Stimulated activated CD4-positive, alpha-beta T cell treated with anti-CD3 and anti-CD28 coated beads, Interleukin-12 subunit alpha, Interleukin-12 subunit beta, amount 100 ng/mL, for 24 hours (primary cell): ENCODE measurements around the gene GAS7.

Source experiments
- DNase-seq, 2 experiments: peaks; one replicate each; pipeline ENCODE4 v3.0.0-alpha.2; 2020; ENCODE audit warnings: low read depth in 2 of 2

The GAS7 gene

GRCh38 chr17:10171581-10171981 is 26.8 kb downstream of the GAS7 start:
- DNase-seq: no peak

DNA sequence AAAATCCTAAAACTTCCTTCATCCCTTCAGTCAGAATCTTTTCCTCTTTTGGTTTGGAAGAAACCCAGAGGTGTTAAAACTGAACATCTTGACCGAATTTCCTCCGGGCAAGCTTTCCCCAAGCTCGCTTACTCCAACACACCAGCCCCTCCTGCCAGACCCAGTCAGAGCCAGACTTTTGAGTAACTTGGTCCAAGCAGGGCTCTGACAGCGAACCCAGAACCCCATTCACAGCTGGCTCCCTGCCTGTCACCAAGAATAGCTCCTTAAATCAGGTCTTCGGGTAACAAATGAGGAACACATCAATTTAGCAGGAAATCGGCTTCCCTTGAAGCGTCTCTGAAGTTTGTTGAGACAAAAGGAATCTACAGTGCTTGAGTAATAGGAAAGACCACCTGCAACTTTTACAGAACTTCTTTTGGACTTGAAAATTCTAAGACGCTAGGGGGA is 27.3 kb downstream of the GAS7 start:
- no peak for DNase-seq

GRCh38 chr17:10170233-10170632 is 28.2 kb downstream of the GAS7 start:
- DNase-seq: no peak

- DNase-seq: no peak
Measured at GRCh38 chr17:10169290-10169689, 29.1 kb downstream of the GAS7 start.

DNA sequence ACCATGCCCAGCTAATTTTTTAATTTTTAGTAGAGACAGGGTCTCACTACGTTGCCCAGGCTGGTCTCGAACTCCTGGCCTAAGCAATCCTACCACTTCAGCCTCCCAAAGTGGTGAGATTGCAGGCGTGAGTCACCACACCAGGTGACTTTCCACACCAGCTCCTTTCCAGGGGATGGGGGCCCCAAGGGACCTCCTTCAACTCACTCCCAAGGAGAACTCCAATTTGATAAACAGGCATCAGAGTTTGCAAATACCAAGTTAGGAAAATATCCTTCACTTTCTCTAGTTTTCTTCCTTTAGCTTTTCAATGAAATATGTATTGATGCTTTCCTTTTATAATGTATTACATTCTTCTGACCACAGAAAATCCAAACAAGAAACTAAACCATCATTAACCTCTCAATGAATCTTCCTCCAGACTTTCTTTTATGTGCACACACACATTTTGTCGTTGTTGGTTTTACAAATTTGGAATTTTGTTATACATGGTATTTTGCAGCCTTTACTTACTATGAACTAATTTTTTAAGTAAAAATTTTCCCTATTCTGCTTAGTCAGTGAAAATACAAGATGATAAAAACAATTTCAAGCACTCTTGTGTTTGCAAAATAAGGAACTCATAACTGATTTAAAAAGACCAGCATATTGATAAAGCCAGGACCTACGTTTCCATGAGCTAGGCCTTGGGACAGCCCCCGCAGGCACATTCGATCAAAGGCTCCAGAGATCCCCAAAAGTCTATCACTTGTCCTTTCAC is 32.0 kb downstream of the GAS7 start:
- no peak for DNase-seq

DNA sequence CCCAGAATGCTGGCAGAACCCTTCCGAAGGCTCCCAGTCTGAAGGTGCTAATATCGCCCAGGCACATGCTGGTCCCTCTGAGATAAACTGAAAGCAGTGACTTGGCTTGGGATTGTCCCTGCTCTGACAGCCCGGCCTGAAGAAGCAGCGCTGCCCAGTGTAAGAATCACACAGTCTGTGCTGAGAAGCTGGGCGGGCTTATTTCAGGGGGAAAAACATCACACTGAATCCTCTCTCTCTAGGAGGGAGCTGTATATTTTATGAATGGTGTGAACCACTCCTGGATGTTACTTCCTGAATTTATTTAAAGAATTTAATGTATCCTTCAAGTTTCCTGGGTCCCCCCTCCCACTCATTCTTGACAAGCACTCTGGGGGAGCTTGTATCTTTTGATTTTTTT is 36.3 kb downstream of the GAS7 start:
- no peak for DNase-seq

GRCh38 chr17:10161386-10161785 is 37.0 kb downstream of the GAS7 start:
- DNase-seq: no peak

DNA sequence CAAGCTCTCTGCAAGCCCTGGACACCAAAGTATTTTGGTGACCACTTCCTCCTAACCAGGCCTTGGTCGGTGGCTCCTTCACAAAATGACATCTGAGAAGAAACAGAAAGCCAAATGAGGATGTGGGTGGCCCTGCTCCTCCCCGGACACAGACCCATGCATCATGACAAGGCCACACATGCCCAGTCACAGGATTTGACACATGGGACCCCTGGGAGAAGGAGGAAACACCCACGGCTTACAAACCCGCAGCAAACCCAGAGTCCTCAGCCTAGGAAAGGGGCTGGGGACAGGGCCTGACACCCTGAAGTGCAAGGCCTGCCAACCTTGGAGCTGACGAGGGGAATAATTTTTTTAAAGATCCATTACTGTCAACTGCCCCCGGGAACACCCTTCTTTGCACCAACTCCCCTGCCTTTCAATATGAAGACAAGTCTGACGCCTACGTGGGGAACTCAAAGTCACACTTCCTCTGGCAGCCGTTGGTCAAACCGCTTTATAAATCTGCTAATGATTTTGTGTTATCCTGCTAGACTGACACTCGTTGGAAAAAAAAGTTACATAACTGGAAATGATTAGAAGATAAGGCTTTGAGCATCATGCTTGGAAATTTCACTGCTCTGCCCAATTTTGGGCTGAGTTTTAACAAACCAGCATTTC is 41.3 kb downstream of the GAS7 start:
- DNase-seq: no peak

DNA sequence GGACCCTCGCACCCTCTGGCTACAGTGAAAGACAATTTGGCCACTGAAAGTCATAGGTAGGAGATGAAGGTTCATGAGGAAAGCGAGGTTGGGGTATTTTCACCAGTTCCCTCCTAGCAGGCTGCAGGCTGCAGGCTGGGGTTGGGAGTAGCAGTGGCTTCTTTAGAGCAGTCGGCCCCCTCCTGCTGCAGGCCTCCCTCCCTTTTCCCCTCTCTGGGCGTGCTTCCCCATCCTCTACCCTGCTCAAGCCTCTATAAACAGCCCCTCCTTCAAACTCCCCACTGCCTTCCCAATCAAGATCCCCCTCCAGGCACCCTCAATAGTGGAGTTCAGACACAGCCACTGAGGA is 41.8 kb downstream of the GAS7 start:
- no peak for DNase-seq

- DNase-seq: no peak
Measured at GRCh38 chr17:10156077-10156435, 42.4 kb downstream of the GAS7 start.

DNA sequence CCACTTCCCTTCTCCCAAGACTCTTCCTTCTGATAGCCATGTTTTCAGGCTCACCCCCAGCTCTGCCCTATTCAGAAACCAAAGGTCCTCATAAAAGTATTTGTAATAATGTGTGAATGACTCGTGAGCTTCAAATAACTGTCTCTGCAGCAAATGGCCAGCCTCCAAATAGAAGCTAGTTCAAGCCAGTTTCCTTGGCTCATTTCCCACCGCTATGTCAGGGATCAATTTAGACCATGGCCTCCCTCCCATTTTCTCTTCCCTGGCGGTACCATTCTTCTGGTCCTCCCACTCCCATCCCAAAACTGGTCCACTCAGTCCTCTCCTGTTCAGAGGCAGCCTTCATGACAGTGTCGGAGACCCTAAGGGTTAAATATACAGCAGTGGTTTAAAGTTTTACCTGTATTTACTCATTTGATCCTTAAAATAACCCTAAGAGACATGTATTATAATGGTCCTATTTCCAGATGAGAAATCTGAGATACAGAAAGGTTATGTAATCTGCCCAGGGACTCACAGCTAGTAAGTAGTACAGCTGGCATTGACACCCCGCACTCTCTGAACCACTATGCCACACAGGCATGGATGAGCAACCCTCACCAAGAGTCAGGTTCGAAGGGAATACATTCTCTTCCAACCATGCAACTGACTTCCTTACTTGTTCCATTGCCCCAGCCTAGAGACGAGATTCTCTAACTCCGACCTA is 42.9 kb downstream of the GAS7 start:
- DNase-seq: no peak

- no peak for DNase-seq
Measured at GRCh38 chr17:10151667-10152496, 46.5 kb downstream of the GAS7 start.

DNA sequence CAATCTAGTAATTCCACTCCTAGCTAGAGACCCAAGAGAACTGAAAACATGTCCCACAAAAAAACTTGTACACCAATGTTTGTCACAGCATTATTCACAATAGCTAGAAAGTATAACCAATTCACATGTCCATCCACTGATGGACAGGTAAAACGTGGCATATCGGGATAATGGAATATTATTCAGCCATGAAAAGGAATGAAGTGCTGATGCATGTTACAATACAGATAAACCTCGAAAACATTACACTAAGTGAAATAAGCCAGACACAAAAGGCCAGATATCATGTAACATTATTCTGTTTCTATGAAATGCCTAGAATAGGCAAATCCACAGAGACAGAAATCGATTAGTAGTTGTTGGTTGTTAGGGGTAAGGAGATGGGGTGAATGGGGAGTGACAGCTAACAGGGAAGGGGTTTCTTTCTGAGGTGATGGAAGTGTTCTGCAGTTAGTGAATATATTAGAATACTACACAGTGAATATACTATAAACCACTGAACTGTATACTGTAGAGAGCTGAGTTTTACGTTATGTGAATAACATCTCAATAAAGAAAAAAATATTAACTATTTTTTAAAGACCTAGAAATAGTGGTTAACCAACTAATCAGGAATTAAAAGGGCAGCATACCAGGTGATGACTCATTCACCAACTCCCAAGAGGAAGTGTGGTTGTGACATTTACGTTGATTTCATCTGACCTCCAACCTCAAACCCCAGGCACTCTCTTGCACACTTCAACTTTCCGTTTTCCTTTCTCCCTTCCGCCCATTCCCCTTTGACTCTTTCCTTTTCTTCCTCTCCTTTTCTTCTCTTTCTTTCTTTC is 48.6 kb downstream of the GAS7 start:
- DNase-seq: no peak

DNA sequence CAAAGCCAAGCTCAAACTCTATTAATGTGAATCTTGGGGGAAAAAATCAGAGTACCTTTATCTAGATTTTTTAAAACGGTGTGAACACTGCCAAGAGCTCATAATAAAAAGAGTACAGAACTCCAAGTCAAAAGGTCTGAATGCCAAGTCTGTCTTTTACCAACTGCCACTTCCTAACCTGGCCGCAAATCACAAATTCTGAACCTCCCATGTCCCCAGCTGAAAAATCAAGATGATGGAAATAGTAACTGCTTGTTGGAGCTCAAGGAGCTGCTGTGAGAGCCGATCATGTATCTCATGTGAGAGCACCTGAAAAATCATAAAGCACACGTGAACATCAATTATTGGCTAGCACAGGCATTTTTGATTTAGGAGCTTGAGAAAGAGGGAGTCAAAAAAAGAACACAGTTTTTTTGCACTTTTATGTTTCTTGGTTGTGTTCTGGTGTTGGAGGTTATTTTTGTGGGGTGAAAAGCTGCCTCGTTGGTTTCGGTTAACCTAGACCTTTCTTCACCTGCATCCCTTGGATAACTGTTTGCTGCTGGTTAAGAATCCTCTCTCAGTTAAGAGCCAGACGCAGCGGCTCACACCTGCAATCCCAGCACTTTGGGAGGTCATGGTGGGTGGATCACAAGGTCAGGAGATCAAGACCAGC is 50.5 kb downstream of the GAS7 start:
- no peak for DNase-seq

DNA sequence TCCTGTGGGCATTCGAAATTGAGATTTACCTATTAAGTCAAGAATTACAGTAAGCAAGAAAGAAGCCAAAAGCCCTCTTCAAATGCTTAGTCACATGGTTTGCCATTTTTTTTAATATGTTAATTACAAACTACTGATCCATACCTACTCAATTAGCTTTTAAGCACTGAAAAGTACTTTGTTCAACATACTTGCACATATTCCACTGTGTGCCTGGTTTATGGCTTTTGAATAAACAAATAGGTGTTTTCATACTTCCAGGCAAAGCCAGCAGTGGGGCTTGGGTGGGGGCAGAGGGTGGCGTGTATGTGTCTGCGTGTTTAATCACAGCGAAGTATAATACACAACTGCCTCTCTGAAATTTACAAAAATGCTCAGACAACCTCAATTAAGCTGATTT is 51.4 kb downstream of the GAS7 start:
- no peak for DNase-seq

DNA sequence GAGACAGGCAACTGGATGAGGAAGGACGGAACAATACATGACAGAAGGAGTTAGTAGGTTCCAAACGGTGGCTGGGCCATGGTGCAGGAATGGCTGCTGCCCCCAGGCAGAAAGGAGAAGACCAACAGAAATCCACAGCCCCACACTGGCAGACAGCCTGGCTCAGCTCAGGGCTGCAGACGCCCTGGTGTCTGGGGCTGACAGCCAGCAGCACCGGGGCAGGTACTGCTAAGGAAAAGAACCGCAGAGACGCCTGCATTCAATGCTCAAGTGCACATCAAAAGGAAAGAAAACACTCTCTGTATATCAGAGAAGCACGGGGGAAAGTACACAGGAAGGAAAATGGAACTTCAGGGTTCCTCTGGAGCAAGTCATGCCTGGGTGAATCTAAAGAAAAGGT is 53.4 kb downstream of the GAS7 start:
- no peak for DNase-seq

DNA sequence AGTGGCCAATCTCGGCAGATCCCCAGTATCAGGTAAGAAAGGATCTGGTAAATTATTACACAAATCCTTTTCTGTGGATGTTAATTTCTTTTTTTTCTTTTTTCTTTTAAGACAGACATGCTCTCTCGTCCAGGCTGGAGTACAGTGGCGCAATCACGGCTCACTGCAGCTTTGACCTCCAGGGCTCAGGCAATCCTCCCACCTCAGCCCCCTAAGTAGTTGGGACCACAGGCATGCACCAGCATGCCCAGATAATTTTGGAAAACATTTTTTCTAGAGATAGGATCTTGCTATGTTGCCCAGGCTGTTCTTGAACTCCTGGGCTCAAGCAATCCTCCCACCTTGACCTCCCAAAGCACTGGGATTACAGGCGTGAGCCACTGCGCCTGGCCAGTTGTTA is 54.0 kb downstream of the GAS7 start:
- no peak for DNase-seq

DNA sequence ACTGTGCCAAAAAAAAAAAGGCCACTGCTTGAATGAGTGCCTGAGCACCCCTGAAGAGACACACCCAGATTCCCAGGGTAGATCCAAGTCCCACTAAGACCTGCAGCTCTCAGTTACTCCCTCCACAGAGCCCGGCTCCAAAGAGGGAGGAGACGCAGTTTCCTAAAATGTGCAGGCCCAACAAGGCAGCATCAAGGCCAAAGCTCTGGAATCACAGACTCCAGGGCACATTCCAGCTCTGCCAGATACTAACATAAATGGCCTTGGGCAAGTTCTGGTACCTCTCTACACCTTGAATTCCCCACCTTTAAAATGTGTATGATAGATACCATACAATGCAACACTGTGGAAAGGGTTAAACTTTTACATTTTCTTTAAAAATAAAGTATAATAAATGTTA is 57.0 kb downstream of the GAS7 start:
- DNase-seq: no peak

DNA sequence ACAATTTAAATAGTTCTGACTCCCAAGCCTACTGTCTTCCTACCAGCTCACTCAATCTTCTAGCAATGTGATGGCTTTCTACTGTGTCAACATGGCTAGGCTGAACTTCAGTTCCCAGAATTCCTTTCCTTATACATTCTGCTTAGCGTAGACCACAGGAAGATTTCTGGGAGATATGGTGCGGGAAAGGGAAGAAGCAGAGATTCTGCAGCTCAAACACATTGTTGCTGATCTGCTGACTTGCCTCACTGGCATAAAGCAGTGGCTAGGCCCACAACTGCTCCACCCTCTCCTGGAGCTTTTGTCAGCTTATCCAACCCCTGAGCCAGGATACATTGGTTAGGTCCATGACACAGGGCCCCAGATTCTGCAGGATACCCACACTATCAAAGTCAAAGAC is 58.8 kb downstream of the GAS7 start:
- DNase-seq: no peak

- DNase-seq: no peak
Measured at GRCh38 chr17:10136258-10136981, 62.0 kb downstream of the GAS7 start.
